ENCODE measurements around the gene HKDC1. TPM values are rescaled to one million over a fixed set of nuclear protein-coding genes. Genes with fewer than 3 reads are reported as not detected.

Gene HKDC1
- total RNA-seq, 1 experiment from 2014 or later = 1.7 TPM

DNA sequence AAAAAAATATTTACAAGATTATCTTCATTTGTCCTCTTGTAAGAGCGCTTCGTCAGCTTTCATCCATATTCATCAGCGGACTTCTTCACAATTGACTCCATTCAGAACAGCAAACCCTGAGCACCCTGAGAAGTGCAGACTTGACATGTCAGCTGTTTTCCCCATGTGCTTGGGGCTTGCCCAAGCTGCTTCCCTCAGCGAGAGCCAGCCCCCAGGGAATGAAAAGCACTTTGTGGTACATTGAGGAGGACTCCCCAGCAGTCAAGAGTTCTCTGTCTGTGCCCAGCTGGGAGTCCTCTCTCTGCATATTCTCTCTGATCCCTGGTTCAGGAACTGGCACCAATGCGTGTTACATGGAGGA is 22.7 kb downstream of the HKDC1 start:
- no peak overlapping the region for H3K4me2 ChIP-seq (ENCODE audit: low read length)
- BruUV-seq (replicated peaks) = no TSS peak
- ATAC-seq = no peak
- H3K79me2 ChIP-seq (ENCODE audit: insufficient read depth, low read length) = no peaks in the 10 kb centered on the region
- H3K4me3 ChIP-seq (replicated peaks in 1 of 2; ENCODE audit: low read depth in 1 of 2, low read length in 2 of 2) = no peak overlapping the region
- ChIA-PET CTCF (interaction anchor here (1.5 kb wide), 1 partner anchor 150 kb away, joined by 3 read pairs; no protein-coding TSS in a partner anchor), RAD21 (ENCODE audit: low non-redundant PET in 1 of 2, low total read pairs in 2 of 2, uncharacterized antibody in 2 of 2, unreplicated experiment in 2 of 2) (no interaction called here), POLR2A (no interaction called here)
- H3K4me1 ChIP-seq (ENCODE audit: control insufficient read depth in 1 of 2, insufficient read depth in 2 of 2, low read length in 2 of 2) = peaks cover 0 to 2% of the 10 kb centered on the region in 2 experiments; a peak in 1 of 4 replicates
- H3K36me3 ChIP-seq (ENCODE audit: control insufficient read depth in 1 of 2, insufficient read depth in 2 of 2, low read length in 2 of 2) = no peaks in the 10 kb centered on the region
- no peaks in the 10 kb centered on the region for H3K9me3 ChIP-seq (ENCODE audit: control insufficient read depth in 1 of 2, insufficient read depth in 1 of 2, low read depth in 1 of 2, low read length in 2 of 2)
- intact Hi-C loops (cut with micrococcal nuclease) = no loop called here
- H3K9me2 ChIP-seq (ENCODE audit: insufficient read depth) = no peaks in the 10 kb centered on the region
- no peaks in the 10 kb centered on the region for H3K27me3 ChIP-seq (ENCODE audit: insufficient read depth, low read length)
- H2AFZ ChIP-seq (ENCODE audit: low read depth, low read length, poor library complexity, severe bottlenecking) = no peak overlapping the region
- H4K20me1 ChIP-seq (ENCODE audit: insufficient read depth) = no peaks in the 10 kb centered on the region
- H3K9ac ChIP-seq (ENCODE audit: low read length) = no peak overlapping the region
- no peak overlapping the region for H3K27ac ChIP-seq (ENCODE audit: low read depth, low read length)
- DNase-seq (ENCODE audit: low read depth, low spot score) = no peak
- no peak for TF ChIP-seq ELF1 (IDR thresholded peaks at IDR 0.05; ENCODE audit: borderline replicate concordance, low read depth)
- no peak for TF ChIP-seq TCF7L2 (IDR thresholded peaks at IDR 0.05; ENCODE audit: borderline replicate concordance, extremely low read depth, insufficient read depth, insufficient read length)
- TF ChIP-seq, protein P1, sequence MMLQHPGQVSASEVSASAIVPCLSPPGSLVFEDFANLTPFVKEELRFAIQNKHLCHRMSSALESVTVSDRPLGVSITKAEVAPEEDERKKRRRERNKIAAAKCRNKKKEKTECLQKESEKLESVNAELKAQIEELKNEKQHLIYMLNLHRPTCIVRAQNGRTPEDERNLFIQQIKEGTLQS (IDR thresholded peaks at IDR 0.05) = no peak
- TF ChIP-seq YY1 (IDR thresholded peaks at IDR 0.05; ENCODE audit: extremely low read depth, insufficient replicate concordance, low read depth, low read length) = no peak
- no peak for TF ChIP-seq ZFX (IDR thresholded peaks at IDR 0.05)
- TF ChIP-seq FOSL1 (IDR thresholded peaks at IDR 0.05; ENCODE audit: low read depth) = no peak
- TF ChIP-seq JUND (IDR thresholded peaks at IDR 0.05) = no peak
- TF ChIP-seq CEBPB (IDR thresholded peaks at IDR 0.05; ENCODE audit: low read depth) = no peak
- TF ChIP-seq RAD21 (IDR thresholded peaks at IDR 0.05; ENCODE audit: low read depth) = no peak
- TF ChIP-seq EZH2 (IDR thresholded peaks at IDR 0.05) = no peak
- no peak for TF ChIP-seq POLR2AphosphoS5 (IDR thresholded peaks at IDR 0.05; ENCODE audit: low read depth, low read length)
- TF ChIP-seq, protein P2, sequence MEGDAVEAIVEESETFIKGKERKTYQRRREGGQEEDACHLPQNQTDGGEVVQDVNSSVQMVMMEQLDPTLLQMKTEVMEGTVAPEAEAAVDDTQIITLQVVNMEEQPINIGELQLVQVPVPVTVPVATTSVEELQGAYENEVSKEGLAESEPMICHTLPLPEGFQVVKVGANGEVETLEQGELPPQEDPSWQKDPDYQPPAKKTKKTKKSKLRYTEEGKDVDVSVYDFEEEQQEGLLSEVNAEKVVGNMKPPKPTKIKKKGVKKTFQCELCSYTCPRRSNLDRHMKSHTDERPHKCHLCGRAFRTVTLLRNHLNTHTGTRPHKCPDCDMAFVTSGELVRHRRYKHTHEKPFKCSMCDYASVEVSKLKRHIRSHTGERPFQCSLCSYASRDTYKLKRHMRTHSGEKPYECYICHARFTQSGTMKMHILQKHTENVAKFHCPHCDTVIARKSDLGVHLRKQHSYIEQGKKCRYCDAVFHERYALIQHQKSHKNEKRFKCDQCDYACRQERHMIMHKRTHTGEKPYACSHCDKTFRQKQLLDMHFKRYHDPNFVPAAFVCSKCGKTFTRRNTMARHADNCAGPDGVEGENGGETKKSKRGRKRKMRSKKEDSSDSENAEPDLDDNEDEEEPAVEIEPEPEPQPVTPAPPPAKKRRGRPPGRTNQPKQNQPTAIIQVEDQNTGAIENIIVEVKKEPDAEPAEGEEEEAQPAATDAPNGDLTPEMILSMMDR (IDR thresholded peaks at IDR 0.05 in 2 of 3, conservative IDR thresholded peaks at IDR 0.05 in 1 of 3; ENCODE audit: borderline replicate concordance in 1 of 3, insufficient read depth in 1 of 3, low read depth in 2 of 3, low read length in 2 of 3) = no peak
- TF ChIP-seq SP1 (IDR thresholded peaks at IDR 0.05; ENCODE audit: low read depth) = no peak
- TF ChIP-seq, protein P3, sequence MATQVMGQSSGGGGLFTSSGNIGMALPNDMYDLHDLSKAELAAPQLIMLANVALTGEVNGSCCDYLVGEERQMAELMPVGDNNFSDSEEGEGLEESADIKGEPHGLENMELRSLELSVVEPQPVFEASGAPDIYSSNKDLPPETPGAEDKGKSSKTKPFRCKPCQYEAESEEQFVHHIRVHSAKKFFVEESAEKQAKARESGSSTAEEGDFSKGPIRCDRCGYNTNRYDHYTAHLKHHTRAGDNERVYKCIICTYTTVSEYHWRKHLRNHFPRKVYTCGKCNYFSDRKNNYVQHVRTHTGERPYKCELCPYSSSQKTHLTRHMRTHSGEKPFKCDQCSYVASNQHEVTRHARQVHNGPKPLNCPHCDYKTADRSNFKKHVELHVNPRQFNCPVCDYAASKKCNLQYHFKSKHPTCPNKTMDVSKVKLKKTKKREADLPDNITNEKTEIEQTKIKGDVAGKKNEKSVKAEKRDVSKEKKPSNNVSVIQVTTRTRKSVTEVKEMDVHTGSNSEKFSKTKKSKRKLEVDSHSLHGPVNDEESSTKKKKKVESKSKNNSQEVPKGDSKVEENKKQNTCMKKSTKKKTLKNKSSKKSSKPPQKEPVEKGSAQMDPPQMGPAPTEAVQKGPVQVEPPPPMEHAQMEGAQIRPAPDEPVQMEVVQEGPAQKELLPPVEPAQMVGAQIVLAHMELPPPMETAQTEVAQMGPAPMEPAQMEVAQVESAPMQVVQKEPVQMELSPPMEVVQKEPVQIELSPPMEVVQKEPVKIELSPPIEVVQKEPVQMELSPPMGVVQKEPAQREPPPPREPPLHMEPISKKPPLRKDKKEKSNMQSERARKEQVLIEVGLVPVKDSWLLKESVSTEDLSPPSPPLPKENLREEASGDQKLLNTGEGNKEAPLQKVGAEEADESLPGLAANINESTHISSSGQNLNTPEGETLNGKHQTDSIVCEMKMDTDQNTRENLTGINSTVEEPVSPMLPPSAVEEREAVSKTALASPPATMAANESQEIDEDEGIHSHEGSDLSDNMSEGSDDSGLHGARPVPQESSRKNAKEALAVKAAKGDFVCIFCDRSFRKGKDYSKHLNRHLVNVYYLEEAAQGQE (IDR thresholded peaks at IDR 0.05; ENCODE audit: low read depth) = no peak
- no peak for TF ChIP-seq POLR2A (IDR thresholded peaks at IDR 0.05; ENCODE audit: borderline replicate concordance, extremely low read depth, insufficient read depth, insufficient read length)
- no peak for TF ChIP-seq EGR1 (IDR thresholded peaks at IDR 0.05; ENCODE audit: low read depth)
- no peak for TF ChIP-seq SIN3A (IDR thresholded peaks at IDR 0.05; ENCODE audit: low read depth)
